Stimulated activated CD4-positive, alpha-beta T cell treated with anti-CD3 and anti-CD28 coated beads, TNF-alpha, amount 100 ng/mL, for 4 hours (primary cell): ENCODE measurements around the gene ATP2A3.
A peak's percentile ranks its signal among the peaks of the same experiment; 100 is the strongest.

Experiments used
- DNase-seq, 3 experiments: peaks; one replicate each; pipeline ENCODE4 v3.0.0-alpha.2; 2020; ENCODE audit warnings: low read depth in 3 of 3

The ATP2A3 gene

DNA sequence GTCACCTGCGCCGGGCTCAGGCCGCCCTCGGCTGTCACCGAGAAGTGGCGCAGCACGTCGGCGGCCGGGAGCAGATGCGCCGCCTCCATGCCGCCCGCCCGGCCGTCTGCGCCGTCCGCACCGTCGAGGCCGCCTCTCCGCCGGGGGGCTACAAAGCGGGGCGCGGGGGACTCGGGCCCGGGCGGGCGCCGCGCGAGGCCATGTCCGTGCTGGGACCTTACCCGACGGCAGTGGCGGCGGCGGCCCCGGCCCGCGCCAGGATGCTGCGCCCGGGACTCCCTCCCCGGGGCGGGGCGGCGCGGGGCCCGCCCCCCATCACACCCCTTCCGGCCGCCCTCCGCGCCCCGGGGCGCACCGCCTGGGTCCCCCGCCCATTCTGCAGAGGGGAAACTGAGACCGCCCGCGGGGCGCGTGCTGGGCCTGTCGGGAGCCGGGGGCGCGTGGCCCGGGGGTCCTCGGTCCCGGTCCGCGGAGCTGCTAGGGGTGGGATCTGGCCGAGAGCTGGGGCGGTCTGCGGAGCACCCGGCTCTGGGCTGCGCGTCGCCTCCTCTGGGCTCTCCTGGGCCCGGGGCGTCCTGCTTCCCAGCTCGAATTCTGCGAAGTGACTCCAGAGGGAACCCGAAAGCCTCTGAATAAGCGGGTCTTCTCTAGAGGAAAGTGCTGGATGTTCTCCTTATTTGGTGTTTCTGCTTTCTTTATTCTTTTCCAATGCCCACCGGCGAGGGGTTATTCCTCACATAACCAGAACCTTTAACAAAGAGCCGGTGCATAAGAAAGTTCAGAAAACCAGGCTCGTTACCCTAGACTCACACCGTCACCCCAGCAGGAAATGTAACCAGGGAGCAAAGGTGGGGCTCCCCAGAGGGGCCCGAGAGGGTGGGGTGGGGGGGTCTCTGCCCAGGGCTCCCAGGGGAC is at the start of gene ATP2A3:
Gene ATP2A3, minus strand, starts transcription at position 235 of the 915 bp plus-strand sequence. Its CDS starts 146 bp downstream, at position 89.
- peak; percentile 23 to 65 (median 38) for DNase-seq

DNA sequence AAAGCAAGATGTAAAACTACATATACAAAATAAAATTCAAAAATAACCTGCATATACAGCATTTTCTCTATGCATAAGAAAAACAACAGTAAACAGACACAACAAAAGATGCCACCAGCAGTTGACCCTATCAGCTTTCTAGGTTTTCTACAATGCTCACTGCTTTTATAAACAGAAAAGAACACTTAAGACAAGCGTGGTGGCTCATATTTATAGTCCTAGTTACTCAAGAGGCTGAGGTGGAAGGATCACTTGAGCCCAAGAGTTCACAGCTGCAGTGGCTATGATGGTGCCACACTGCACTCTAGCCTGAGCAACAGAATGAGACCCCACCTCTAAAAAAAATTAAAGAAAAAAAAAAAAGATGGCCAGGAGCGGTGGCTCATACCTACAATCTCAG is 46.5 kb upstream of the ATP2A3 start:
- DNase-seq, result no peak

DNA sequence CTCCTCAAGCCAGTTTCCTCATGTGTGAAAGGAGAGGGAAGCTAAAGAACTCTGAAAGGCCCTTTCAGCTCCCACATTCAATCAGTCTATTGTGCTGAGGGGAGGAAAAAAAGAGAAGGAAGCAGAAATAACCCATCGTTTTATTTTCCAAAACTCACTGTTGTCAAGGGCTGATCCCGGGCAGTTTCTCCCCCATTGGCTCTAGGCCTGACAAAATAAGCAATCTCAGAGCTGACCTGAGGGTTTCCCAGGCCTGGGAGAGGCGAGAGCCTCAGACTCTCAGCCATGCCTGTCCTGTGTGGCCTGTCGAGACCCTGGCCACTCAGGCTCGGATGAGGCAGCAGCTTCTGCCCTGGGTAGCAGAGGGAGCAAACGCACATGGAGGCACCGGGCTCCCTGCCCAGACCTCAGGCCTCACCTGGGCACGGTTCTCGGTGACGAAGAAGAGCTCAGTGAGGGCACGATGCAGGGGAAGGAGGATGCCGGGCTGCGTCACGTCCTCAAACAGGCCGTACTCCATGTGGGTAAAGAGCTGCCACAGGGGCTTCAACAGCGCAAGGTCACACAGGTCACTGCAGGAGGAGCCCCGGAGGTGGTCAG is 45.0 kb upstream of the ATP2A3 start:
- no peak for DNase-seq

DNA sequence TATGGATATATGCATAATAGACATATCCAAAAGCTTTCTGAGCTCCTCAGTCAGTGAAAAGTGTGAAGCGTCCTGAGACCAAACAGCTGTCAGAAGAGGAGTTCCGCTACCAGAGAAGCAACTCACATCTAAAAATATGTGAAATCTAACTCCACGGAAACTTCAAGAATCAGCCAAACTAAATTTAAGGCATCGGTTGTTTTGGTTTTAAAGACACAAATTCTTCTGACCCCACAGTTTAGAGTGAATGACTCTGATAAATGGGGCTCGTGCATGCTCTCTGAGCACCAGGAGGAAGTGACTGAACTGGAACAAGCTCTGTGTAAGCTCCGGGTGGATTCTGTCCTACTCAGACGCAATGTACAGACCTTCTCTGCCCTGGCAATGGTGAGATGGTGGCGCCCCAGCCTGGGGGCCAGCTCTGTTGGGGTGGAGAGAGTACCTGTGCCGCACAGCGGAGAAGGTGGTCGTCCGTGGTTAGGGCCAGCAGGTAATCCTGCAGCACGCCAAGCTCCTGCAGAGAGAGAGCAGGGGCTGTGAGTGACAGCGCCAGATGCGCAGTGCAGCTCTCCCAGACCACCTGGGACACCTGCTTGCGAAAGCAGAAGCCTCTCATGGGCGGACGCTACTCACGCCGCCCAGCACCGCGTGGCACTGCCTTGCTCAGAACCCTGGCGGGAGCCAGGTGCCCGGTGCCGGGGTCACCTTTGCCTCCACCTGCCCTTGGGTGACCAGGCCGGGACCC is 44.4 kb upstream of the ATP2A3 start:
- DNase-seq, result no peak

DNA sequence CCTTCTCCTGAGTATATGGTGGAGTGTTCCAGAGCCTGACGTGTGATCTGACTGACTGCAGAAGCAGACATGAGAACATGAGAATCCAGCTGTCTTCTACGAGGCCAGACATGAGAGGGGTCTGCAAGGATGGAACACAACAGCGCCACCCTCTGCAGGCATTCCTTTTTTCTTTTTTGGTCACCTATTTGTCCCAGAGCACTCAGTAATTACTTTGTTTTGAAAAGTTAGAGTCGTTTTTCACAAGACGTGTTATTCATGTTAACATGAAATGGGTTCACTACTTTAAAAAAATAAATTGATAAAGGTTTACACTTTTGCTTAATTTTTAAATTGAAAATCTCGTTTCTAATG is 43.8 kb upstream of the ATP2A3 start:
- no peak for DNase-seq

DNA sequence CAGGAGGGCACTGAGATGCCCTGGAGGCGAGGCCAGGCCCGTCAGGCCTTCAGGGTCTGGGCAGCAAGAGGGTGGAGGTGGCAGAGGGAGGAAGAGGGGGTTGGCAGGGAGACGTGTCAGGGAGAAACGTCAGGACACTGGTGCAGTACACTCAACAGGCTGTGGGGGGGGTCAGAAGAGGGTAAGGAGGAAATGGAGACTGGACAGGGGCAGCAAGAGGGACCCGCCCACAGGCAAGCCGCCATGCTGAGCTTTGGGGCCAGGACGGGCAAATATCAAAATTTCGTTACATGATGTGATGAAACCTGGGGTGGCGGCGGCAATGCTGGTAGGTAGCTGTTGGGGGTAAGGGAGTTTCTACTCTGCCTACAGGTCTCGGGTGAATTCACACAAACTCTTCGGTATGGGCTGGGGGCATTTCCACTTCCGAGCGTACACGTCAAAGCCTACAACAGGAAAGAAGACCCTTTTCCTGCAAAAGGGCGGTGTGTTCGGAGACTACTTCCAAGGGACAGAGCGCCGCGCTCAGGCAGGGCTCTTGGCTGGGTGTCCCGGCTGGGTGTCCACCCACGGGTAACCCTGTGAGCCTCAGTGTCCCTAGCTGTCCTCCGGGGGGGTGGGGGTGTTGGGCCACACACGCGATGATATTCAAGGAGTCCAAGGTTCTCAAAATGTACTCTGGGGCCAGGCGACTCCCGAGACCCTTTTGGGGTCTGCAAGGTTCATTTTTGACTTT is 43.3 kb upstream of the ATP2A3 start:
- no peak for DNase-seq

DNA sequence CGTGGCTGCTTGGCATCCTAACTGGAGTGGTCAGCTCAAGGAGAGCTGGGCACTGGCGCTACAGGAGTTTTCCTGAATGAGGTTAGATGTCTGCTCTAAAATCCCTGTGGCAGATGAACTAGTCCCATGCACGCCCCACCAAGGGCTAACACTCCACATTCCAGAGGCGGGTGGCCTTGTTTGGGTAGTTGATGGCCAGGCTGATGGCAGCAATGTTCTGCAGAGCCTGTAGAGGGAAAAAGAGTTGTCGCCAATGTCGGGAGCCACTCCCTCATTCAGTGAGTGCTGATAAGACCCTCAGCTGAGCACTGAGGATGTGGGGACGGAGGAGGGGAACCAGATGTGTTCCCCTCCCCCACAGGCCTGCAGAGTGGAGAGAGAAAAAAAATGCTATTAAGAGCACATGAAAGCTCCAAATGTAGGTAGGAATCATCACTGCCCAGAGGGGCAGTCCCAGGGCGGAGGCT is 42.5 kb upstream of the ATP2A3 start:
- no peak for DNase-seq

DNA sequence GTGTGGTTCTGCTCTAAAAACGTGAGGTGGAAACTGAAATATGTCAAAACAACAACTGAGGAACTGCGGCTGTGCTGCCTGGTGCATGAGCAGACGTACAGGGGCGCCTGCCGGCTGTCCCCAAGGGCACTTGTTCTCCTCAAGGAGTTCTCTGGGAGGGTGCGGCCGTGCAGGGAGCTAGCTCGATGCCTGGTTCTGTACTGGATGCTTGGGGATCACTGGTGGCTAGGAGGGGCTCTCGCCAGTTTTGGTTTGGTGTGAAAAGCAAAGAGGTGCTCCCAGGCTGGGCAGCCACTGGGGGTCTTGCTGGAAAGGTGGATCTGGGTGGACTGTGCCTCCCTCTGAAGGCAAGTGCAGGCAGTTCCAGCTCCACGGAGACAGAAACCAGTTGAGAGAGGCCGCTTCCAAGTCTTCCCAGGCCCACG is 41.9 kb upstream of the ATP2A3 start:
- DNase-seq, result no peak

DNA sequence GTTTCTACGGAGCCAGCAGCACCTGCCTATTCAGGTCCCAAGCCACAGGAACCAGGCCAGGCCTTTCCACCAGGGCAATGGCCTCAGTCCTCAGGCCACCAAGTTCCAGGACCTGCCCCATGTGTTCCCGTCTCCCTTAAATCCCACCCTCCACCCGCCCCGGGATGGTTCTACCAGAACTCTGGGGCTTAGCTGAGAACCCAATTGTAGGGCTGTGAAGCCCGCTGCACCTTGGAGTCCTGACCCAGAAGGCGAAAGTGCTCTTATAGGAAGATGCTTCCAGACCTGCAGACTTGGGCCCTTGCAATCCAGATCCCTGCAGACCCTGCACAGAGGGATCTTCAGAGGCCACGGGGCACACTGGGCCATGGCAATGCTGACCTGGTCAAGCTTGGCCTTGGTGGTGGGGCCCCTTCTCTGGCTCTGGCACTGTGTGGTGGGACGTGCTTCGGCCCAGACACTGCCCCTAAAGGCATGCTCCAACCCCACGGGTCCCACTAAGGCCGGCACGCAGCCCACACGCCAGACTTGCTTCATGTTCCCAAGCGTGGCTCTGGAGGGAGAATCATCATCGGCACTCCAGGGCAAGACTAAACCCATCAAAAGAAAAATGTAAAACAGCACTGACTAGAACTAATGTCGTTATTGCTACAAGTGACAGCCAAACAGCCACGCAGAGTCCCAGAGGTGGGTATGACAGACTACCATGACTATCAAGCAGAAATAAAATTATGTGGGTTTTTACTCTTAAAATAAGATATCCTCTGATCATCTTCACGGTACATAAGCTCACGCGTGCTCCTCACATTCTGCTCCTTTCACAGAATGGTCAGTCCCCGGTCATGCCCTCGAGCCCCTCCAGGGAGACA is 41.3 kb upstream of the ATP2A3 start:
- DNase-seq, result no peak

DNA sequence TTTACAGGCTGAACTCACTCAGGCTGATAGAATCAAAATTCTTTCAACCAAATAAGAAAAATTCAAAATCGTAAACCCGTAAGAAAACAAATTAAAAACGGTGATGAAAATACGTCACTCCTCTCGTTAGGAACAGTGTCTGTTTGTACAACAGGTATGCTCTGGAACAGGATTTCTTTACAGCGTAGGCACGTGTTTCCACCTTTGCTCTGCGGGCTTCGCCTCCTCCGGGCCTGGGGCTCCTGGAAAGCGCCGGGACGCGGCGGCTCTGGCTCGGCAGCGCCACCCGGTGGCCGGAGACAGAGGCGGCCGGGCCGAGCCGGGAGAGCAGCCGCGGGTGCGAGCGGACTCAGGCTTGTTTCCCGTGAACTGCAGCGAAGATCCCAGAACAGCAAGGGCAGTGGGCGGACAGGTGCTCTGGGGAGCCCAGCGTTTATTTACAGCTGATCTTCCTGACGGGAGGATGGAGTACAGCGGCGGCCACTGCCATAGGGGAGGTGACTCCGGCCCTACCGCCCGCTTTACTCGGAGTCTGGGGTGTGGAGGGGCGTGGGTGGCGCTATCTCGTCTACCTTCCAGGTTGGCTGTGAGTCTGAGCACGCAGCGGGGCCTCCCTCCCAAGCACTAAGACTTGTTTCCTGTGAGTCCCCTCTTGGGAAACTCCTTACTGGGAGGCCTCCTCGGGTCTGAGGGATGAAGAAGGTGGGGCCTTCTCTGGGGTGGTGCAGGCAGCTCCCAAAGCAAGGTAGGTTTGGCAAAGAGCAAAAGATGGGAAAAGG is 40.5 kb upstream of the ATP2A3 start:
- peak in 2 of 3 experiments; percentile 20 to 47 for DNase-seq

DNA sequence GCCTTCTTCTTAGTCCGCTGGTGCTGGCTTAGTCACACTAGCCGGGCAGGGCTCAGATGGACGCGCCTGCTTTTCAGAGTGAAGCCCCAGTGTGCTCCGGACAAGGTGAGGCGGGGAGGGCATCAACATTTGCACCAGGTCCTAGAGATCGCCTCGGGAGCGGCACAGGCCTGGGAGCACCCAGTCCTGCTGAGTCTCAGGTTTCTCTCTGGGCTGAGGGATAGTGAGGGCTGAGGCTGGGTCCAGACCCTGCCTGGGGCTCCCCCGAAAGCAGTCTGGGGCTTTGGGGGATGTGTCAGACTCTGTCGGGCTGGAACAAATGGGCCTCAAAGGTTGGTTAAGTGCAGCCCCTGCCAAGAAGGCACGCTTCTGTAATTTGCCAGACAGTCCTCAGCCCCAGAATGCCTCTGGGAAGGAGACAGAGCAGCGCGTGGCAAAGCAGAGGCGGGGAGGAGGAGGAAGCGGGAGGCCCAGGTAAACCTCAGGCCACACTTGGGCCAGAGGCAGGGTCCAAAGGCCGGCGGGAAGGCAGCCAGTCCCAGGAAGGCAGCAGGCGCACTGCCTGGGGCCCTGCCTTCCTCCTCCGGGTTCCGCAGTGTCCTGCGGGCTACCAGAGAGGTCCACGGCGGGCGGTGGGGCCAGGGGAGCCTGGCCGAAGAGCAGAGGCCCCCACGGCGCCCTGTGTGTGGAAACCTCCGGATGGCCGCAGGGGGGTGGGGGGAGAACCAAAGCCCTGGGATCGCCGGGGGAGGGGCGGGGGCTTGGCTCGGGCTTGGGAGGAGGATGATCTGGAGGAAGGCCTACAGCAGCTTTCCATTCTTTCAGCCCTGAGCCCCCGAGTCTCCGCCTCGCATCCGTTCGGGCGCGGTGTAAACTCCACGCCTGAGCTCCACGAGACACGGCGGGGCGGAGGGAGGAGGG is 39.5 kb upstream of the ATP2A3 start:
- DNase-seq, result no peak

DNA sequence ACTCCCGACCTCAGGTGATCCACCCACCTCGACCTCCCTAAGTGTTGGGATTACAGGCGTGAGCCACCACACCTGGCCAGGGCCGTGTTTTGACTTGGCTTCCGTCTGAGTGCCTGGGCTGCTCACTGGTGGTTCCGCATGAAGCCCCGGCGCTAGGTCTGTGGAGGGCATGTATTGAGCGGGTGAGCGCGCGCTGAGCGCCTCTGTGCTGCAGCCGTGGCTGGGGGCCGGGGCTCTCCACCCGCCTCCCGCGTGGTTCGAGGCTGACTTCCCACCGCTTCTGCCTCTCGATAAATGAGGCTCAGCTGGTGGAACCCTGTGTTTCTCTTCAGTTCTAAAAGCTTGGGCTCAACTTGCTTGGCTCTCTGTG is 38.9 kb upstream of the ATP2A3 start:
- no peak for DNase-seq

DNA sequence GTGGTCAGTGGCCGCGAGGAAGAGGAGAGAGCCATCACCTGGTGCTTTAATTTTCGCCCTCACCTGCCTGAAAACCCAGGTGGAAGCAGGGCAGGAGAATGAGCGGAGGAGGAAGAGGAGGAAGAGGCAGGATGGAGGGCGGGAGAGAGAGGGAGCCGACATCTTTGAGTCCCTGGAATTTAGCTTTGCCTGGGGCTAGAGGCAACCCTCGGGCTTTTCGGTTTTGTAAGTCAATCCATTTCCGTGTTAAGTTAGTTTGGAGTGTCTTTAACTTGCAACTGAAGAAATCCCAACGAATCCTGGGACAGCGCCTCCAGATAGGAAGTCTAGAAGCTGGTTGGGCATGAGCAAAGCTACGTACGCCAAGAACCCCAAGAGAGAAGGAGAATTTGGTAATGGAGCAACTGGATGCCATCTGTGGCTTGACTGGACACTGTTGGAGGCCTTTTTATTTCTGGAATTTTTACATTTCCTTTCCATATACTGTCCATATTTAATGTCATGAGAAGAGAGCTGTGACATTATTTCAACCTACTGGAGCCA is 36.9 kb upstream of the ATP2A3 start:
- no peak for DNase-seq

DNA sequence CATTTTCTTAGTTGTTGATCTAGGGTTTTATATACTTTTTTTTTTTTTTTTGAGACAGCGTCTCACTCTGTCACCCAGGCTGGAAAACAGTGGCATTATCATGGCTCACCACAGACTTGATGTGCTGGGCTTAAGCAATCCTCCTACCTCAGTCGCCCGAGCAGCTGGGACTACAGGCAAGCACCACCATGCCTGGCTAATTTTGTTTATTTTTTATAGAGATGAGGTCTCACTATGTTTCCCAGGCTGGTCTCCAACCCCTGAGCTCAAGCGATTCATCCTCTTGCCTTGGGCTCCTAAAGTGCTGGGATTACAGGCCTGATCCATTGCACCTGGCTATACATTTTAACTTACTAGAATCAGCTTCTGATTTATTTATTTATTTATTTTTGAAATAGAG is 34.2 kb upstream of the ATP2A3 start:
- DNase-seq, result no peak

DNA sequence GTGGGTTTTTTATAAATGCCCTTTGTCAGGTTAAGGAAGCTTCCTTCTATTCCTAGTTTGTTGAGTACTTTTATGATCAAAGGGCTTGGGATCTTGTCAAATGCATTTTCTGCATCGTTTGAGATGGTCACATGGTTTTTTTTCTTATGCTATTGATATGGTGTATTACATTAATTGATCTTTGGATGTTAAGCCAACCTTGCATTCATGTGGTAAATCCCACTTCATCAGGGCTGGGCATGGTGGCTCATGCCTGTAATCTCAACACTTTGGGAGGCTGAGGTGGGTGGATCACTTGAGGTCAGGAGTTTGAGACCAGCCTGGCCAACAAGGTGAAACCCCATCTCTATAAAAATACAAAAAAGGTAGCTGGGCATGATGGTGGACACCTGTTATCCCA is 30.8 kb upstream of the ATP2A3 start:
- no peak for DNase-seq

DNA sequence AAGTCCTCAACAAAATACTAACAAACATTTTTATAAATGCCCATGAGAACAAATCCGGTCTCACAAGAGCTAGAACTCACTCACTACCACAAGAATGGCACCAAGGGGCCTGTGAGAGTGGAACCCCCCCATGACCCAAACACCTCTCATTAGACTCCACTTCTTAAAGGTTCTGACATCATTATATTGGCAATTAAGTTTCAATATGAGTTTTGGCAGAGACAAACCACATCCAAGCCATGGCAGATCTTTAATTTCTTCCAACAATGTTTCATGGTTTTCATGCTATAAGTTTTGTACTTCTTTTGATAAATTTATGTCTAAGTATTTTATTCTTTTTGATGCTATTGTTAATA is 30.0 kb upstream of the ATP2A3 start:
- no peak for DNase-seq

DNA sequence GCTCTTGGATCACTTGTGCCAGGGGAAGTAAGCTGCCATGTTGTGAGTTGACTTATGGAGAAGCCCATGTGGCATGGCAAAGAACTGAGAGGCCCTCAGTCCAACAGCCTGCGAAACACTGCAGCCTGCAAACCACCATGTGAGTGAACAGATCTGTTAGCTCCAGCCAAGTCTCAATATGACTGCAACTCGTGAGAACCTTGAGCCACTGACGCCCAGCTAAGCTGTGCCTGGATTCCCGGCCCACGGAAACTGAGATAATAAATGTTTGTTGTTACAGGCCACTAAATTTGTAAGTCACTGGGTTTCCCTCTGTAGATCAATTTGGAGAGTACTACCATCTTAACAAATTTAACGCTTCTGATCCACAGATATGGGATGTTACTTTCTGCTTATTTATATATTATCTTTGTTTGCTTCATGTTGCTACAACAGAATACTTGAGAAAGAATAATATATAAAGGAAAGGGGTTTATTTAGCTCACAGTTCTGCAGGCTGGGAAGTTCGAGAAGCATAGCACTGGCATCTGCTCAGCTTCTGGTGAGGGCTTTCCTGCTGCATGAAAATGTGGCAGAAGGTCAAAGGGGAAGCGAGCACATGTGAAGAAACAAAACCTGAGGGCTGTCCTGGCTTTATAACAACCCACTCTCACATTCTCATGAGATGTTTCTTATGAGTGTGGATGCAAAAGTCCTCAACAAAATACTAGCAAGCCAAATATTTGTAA is 29.4 kb upstream of the ATP2A3 start:
- no peak for DNase-seq

DNA sequence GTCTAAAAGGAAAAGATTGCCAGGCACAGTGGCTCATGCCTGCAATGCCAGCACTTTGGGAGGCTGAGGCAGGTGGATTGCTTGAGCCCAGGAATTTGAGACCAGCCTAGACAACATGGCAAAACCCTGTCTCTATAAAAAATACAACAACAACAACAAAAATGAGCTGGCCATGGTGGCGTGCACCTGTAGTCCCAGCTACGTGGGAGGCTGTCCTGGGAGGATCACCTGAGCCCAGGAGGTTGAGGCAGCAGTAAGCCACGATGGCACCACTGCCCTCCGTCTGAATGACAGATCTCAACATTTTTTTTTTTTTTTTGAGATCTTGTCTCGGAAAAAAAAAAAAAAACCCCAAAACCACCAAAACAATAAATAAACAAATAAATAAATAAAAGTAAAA is 28.1 kb upstream of the ATP2A3 start:
- no peak for DNase-seq
